Spleen (tissue), 7 donors: ENCODE results near the gene PEX10.

Experiments
- POLR2AphosphoS5 ChIP-seq, 3 donors: sonication (generic); formaldehyde crosslinking; IDR thresholded peaks; one replicate each; pipeline ENCODE4 v1.5.1; 2017; ENCODE audit warnings: antibody characterized with exemption in 3 of 3
- TF ChIP-seq, protein P1 (sequence below), 11 experiments: fragments of 200-600 bp in 7 of 11; fragments of 450-650 bp in 4 of 11; sonication (generic) in 4 of 11; IDR thresholded peaks in 8 of 11; conservative IDR thresholded peaks in 3 of 11; 1 replicate in 7 of 11; 2 replicates in 4 of 11; pipeline versions ENCODE4 v1.4.0 to v1.8.0; 2016 to 2021; ENCODE audit warnings: antibody characterized with exemption in 11 of 11, inconsistent platforms in 4 of 11, mild to moderate bottlenecking in 1 of 11
- donor health status: DM: no; HTN: no; CAD: no; lungs with moderate emphysema.
- donor health status: DM: no; HTN: no; CAD: no.
- donor health status: DM: no; HTN: no; CAD: no.

DNA sequence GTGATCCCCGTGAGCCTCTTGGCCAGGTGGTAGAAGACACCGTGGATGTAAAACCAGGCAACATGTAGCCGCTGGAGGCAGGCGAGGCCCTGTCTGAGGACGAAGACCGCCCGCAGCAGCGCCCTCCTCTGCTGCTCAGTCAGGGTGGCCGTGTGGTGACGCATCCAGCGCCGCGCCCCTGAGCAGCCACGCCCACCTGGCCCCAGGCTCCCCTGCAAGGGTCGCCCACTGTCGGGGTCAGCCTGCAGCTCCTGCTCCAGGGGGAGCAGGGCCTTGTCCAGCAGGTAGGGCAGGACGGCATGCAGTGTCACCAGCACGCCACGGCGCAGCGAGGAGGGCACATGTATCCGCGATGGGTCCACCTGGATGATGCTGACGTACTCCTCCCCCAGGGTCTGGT lies 3.9 kb downstream of the PEX10 start:
- TF ChIP-seq, protein P1, sequence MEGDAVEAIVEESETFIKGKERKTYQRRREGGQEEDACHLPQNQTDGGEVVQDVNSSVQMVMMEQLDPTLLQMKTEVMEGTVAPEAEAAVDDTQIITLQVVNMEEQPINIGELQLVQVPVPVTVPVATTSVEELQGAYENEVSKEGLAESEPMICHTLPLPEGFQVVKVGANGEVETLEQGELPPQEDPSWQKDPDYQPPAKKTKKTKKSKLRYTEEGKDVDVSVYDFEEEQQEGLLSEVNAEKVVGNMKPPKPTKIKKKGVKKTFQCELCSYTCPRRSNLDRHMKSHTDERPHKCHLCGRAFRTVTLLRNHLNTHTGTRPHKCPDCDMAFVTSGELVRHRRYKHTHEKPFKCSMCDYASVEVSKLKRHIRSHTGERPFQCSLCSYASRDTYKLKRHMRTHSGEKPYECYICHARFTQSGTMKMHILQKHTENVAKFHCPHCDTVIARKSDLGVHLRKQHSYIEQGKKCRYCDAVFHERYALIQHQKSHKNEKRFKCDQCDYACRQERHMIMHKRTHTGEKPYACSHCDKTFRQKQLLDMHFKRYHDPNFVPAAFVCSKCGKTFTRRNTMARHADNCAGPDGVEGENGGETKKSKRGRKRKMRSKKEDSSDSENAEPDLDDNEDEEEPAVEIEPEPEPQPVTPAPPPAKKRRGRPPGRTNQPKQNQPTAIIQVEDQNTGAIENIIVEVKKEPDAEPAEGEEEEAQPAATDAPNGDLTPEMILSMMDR (IDR thresholded peaks at IDR 0.05 in 8 of 11, conservative IDR thresholded peaks at IDR 0.05 in 3 of 11): no peak
- TF ChIP-seq POLR2AphosphoS5 (IDR thresholded peaks at IDR 0.05): peak in 2 of 3 donors; percentile 5 to 30
